ENCODE data around the gene PIP5K1A.

DNA sequence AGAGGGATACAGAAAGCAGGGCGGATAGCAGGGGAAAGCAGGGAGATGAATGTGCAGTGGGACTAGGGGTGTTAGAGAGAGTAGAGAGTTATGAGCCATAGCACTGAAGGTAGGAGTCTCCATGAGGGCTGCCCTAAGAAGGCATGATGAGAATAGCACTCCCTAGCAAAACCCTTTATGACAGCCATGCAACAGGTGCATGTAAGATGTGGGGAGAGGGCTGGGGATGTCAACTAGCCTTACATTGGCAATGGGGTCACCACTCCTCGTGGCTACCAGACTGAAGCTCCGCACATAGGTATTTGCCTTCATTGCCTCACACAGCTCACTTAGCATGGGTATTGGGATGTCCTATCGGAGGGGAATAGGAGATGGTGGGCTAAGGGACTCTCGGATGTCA lies 27.2 kb upstream of the PIP5K1A start:
- no peak for TF ChIP-seq GATA2 (IDR thresholded peaks at IDR 0.05; ENCODE audit: low read depth, low read length)
- no peak for TF ChIP-seq GATA3 (IDR thresholded peaks at IDR 0.05; ENCODE audit: low read depth, low read length)
